ENCODE results near the gene PAM.

DNA sequence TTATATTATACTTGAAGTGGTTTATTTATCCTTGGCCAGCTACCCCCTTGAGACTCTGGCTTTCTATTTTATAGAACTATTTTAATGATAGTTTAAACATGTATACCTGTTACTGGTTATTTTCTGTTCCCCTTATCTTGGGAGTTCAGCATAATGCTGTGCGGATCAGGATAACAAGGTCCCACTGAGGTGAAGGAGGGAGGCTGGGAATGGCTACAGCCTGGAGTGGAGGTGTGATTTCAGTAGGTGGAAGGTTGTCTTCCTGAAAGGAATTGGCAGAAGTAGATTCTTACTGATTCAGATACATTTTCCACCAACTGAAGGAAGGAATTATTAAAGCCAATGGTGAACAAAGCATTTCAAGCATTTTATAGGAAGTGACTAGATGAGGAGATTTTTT lies 38.9 kb downstream of the PAM start:
- no peak for TF ChIP-seq POLR2A (IDR thresholded peaks at IDR 0.05)
- TF ChIP-seq, protein P1, sequence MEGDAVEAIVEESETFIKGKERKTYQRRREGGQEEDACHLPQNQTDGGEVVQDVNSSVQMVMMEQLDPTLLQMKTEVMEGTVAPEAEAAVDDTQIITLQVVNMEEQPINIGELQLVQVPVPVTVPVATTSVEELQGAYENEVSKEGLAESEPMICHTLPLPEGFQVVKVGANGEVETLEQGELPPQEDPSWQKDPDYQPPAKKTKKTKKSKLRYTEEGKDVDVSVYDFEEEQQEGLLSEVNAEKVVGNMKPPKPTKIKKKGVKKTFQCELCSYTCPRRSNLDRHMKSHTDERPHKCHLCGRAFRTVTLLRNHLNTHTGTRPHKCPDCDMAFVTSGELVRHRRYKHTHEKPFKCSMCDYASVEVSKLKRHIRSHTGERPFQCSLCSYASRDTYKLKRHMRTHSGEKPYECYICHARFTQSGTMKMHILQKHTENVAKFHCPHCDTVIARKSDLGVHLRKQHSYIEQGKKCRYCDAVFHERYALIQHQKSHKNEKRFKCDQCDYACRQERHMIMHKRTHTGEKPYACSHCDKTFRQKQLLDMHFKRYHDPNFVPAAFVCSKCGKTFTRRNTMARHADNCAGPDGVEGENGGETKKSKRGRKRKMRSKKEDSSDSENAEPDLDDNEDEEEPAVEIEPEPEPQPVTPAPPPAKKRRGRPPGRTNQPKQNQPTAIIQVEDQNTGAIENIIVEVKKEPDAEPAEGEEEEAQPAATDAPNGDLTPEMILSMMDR (IDR thresholded peaks at IDR 0.05) = no peak
